Measurements from ENCODE around the gene GM2A.

- no peak for TF ChIP-seq ZC3H10 (CRISPR knock-in tag; IDR thresholded peaks at IDR 0.05)
- TF ChIP-seq RARB (CRISPR knock-in tag; IDR thresholded peaks at IDR 0.05), result no peak
- TF ChIP-seq ZFP3 (CRISPR knock-in tag; IDR thresholded peaks at IDR 0.05), result no peak
- TF ChIP-seq CREB5 (CRISPR knock-in tag; IDR thresholded peaks at IDR 0.05; ENCODE audit: low read depth), result no peak
- TF ChIP-seq SNAI2 (CRISPR knock-in tag; IDR thresholded peaks at IDR 0.05), result no peak
- TF ChIP-seq ZNF8 (CRISPR knock-in tag; IDR thresholded peaks at IDR 0.05), result no peak
- TF ChIP-seq ZNF70 (CRISPR knock-in tag; IDR thresholded peaks at IDR 0.05), result no peak
- TF ChIP-seq PATZ1 (CRISPR knock-in tag; IDR thresholded peaks at IDR 0.05; ENCODE audit: borderline replicate concordance), result no peak
Observed at GRCh38 chr5:151313357-151313756, 60.4 kb downstream of the GM2A start.
